Activated T-cell treated with anti-CD3 and anti-CD28 coated beads for 4 hours (primary cell): ENCODE measurements around the gene AK4.
A peak's percentile ranks its signal among the peaks of the same experiment; 100 is the strongest.
"Not testable (repeated sequence)": the region's sequence is repeated elsewhere in the genome, so short reads cannot be mapped to it uniquely, and the experiment has no call there.

Source experiments
- DNase-seq: peaks from one replicate; pipeline ENCODE4 v3.0.0-alpha.2; 2020

Gene AK4

GRCh38 chr1:65148178-65148547, at the start of gene AK4:
Gene AK4 (plus strand): TSS chr1:65148203. CDS start chr1:65148408, 205 bp downstream.
- DNase-seq, result not testable (repeated sequence)

- DNase-seq, result no peak
These were observed 44.2 kb upstream of the AK4 start for GRCh38 chr1:65103807-65104206.

DNA sequence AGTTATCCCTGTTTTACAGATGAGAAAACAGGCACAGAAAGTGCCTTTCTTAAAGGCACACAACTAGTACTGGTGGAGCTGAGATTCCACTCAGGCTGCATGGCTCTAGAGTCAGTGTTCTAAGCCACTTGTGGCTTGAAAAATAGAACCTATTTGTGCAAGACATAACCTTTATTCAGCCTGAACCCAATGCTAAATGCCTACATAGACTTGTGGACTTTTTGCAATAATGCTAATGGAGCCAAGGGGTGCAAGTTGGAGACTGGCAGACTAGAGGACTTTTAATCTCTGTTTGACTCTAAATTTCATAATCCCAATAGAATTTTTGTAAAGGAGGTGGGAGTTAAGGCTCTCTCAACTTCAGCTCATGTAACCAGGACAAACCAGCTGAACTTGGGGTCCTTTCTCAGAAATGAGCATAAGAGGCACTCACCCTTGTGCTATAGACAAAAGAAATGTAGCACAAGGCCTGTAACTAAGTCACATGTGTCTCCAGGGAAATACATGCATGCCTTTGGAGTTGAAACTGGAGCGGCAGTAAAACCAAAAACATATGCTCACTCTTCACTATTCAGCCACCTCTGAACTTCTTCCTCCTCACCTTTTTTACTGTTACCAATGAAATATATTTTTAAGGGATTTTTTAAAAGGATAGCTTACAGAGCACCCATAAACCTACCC, 43.0 kb upstream of the AK4 start:
- no peak for DNase-seq

DNA sequence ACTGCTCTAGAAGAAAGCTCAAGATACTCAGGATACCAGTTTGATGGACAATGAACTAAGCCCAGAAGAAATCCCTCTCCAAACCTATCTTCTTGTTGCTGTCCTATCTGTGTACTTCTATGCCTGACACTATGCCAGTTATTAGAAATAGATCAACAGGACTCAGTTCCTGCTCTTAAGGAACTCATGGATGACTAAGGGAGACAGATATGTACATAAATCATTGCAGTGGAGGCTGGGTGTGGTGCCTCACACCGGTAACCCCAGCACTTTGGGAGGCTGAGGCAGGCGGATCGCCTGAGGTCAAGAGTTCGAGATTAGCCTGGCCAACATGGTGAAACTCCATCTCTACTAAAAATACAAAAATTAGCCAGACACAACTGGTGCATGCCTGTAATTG, 42.4 kb upstream of the AK4 start:
- no peak for DNase-seq

DNA sequence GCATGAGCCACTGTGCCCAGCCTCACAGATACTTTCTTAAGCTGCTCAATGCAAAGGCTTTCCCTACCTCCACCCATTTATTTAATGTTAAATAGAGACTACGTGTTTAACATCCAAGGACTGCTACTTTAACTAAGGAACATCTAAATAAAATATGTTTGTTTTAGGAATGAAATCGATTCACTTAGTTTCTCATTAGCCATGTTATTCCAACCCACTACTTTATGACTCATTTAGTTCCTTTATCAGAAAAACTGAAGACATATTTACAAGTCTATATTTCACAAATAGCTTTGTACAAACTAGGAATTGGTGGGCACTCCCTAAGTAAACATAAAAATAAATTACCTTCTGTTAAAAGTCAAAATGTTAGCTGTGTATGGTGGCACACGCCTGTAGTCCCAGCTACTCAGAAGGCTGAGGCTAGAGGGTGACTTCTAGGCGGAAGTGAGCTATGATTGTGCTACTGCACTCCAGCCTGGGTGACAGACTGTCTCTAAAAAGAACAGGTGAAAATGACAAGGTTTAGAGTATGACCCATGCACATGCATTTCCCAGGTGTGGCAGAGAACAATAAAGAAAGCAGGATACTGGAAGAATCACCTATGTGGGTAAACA, 39.9 kb upstream of the AK4 start:
- DNase-seq, result no peak

- DNase-seq, result no peak
These were observed 38.5 kb upstream of the AK4 start for GRCh38 chr1:65109487-65109886.

DNA sequence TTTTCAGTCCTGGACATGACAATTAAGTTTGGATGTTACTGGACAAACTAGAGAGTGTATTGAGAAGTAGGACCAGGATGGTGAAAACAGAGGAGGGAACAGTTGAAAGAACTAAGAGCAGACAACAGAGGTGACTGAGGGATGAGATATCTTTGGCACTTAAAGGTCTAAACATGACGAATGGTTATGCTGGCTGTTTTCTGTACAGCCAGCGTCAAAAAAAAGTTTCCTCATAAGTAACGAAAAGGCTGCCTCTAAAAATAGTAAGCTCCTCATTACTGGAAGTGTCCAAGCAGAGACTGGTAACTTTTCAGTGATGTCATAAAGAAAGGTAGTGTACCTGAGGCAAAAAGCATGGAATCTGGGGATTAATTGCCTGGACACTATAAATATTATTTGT, 35.2 kb upstream of the AK4 start:
- no peak for DNase-seq

DNA sequence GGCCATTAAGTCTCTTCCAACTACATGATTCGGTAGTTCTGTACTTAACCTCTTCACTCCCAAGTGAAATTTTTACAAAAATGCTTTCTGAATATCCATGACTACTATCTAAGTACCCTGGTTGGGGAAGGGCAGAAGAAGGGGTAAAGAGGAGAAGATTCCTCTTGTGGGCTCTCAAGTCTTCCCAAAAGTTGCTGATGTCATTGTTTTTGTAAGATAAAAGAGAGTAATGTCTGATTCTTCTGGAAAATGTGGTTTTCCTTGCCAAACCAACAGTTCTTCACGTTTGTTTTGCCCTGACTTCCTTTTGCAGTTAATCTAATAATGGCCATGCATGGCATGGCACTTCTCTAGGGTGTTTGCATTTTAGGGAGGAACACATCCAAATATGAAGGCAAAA, 34.7 kb upstream of the AK4 start:
- DNase-seq, result no peak

DNA sequence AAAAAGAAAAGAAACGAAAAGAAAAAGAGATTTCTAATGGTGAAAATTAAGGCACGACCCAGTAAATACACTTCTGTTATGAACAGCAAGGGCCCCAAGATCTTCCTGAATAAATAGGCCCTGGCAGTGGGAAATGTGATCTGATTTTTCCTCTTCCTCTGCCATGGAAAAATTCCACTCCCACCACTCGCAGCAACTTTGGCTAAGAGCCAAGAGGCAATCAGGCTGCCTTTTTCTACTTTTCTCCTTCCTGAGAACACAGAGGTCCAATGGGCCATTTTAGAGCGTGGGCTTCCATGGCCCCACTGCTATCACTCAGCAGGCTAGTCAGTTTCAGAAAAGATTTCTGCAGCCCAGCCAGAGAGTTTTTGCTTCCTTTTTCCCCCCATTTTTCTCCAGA, 33.7 kb upstream of the AK4 start:
- DNase-seq, result no peak

- no peak for DNase-seq
These were observed 28.1 kb upstream of the AK4 start for GRCh38 chr1:65119951-65120350.

- DNase-seq, result not testable (repeated sequence)
These were observed 18.9 kb upstream of the AK4 start for GRCh38 chr1:65129104-65129503.

GRCh38 chr1:65138524-65138923, 9.5 kb upstream of the AK4 start:
- DNase-seq, result no peak

GRCh38 chr1:65139793-65140192, 8.2 kb upstream of the AK4 start:
- DNase-seq, result not testable (repeated sequence)

GRCh38 chr1:65141394-65141793, 6.6 kb upstream of the AK4 start:
- no peak for DNase-seq

DNA sequence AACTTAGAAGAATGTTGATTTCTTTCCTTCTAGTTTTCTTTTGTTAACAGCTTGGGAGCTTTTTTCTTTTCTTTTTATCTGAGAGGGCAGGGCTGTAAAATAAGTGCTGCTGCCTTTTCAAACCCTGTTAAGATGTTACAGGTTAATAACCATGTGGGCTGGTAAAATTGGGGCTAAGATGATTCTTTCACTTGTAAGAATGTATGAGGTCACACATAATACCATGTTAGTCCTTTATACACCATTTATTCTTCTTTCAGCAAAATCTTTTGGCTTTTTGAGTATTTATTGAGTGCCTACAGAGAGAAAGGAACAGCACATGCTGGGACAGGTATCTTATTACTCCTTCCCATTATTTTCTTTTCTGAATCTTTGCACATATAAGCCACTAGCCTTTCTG, 6.1 kb upstream of the AK4 start:
- no peak for DNase-seq

DNA sequence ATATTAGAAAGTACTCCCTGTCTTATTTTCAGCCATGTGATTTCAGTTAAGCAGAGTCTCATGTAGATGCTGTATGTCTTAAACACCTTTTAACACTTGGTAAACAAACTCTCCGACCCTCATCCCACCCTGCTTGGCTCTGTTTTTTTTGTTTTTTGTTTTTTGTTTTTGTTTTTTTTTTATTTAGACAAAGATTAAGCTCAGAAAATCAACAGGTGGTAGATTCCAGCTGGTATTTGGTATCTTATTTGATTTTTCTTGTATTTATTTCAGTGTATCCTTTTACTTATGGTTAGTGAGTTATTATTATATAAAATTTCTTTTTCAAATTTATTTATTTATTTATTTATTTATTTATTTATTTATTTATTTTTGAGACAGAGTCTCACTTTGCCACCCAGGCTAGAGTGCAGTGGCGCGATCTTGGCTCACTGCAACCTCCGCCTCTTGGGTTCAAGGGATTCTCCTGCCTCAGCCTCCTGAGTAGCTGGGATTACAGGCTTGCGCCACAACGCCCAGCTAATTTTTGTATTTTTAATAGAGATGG, 4.8 kb upstream of the AK4 start:
- DNase-seq, result not testable (repeated sequence)

GRCh38 chr1:65146908-65147423, 1.0 kb upstream of the AK4 start:
- DNase-seq, result no peak

GRCh38 chr1:65147424-65148177, 402 bp upstream of the AK4 start:
- DNase-seq, result peak; percentile 14

DNA sequence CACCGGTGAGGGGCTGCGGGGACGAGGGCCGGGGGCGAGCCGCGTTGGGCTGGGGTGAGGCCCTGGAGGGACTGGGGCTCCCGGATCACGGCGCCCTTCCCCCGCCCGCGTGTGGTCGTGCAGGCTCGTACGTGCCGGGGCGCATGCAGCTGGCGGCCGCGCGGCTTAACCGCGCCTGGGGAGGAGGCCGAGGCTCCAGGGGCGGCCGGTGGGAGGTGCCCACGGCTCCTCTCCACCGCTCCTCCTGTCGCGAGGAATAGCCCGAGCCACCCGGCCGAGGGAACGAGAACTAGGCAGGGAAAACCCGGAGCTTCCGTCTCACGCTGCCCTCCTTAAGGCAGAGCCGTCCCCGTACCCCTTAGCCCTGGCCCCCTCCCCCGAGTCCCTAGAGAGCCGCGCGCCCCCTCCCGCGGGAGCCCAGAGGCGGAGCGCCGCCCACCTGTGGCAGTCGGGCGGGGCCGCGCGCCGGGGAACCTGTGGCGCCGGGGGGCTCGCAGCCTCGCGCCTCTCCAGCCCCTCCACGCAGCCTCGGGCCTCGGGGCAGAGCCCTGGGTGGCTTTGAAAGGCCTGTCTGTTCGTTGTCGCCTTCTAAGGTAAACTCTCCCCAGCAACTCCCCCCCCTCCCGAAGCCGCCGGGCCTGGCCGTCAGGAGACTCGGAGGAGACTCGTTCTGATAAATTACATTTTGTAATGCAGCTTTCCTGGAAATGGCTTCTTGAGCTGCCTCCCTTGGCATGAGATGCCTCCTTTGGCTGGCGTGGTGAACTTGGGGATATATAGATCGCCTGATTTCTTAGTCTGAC, 746 bp downstream of the AK4 start:
- DNase-seq, result peak; percentile 17

- DNase-seq, result no peak
These were observed 1.5 kb downstream of the AK4 start for GRCh38 chr1:65149351-65150107.

DNA sequence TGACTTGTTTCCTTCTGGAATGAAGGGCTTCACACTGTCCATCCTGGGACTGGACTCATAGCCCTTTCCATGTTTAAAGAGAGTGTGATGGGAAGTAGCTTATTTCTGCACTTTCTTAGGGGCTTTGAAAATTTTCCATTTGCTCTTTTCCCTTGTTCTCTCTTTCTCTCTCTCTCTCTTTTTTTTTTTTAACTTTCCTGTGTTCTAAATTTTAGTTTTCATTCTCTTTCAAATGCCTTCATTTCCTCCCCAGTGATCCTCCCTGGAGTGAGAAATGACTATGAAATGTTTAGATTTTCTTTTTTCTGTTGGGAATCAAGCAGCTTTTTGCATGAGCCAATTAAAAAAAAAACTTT, 2.1 kb downstream of the AK4 start:
- DNase-seq, result no peak

DNA sequence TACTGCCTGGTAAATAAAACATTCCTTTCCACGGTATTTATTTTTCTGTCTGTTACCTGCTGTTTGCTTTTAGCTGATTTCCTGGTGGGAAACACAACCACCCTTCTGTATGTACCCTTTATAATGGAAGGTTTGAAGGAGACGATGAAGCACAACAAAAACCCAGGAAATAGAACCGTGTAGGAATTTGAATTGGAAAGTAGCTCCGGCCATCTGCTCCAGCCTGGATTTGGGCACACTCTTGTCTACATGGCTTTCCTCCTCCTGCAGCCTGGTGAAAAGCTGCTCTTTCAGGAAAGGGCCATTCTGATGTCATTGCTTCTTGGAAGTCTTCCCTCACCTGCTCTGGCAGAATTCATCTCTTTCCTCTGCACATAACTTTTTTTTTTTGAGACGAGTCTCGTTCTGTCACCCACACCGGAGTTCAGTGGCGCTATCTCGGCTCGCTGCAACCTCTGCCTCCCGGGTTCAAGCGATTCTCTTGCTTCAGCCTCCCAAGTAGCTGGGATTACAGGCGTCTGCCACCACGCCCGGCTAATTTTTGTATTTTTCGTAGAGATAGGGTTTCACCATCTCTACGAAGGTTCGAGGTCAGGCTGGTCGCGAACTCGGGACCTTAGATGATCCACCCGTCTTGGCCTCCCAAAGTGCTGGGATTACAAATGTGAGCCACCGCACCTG, 2.7 kb downstream of the AK4 start:
- no peak for DNase-seq
